Activated CD4-positive, alpha-beta T cell treated with anti-CD3 and anti-CD28 coated beads, Interleukin-2, amount 10 ng/mL, durations not matched to agents 7 days and 5 days (primary cell): ENCODE data around the gene ATP8B3. TPM values are rescaled to one million over a fixed set of nuclear protein-coding genes. Genes with fewer than 3 reads are reported as not detected.
A peak's percentile ranks its signal among the peaks of the same experiment; 100 is the strongest.

Experiments
- CTCF ChIA-PET: fragments of 350-600 bp; sonication (Branson Sonifier 250); formaldehyde crosslinking; loops from one replicate; lab custom pipeline; 2021; ENCODE audit warnings: antibody characterized with exemption; lab: Charles Lee
- POLR2A ChIA-PET: fragments of 350-600 bp; sonication (Branson Sonifier 250); formaldehyde crosslinking; loops from one replicate; lab custom pipeline; 2021; ENCODE audit warnings: antibody characterized with exemption; lab: Charles Lee
- DNase-seq: peaks from one replicate; pipeline ENCODE4 v3.0.0-alpha.2; 2020
- H3K27ac Mint-ChIP-seq: one replicate; pipeline ENCODE4 v1.8.0; 2021; ENCODE audit warnings: mild to moderate bottlenecking, moderate library complexity, mixed read lengths
- H3K27me3 Mint-ChIP-seq: one replicate; pipeline ENCODE4 v1.8.0; 2021; ENCODE audit warnings: mixed read lengths
- H3K36me3 Mint-ChIP-seq: one replicate; pipeline ENCODE4 v1.8.0; 2021; ENCODE audit warnings: low read depth, mixed read lengths
- H3K4me1 Mint-ChIP-seq: one replicate; pipeline ENCODE4 v1.8.0; 2021; ENCODE audit warnings: mixed read lengths
- H3K4me3 Mint-ChIP-seq: one replicate; pipeline ENCODE4 v1.8.0; 2021; ENCODE audit warnings: mild to moderate bottlenecking, moderate library complexity, mixed read lengths
- H3K9me3 Mint-ChIP-seq: one replicate; pipeline ENCODE4 v1.8.0; 2021; ENCODE audit warnings: mixed read lengths
- total RNA-seq, 2 experiments: library from RNA; stranded (reverse); gene quantifications; one replicate each; pipeline ENCODE4 v1.2.3, GENCODE V29; 2021

ATP8B3 gene
- total RNA-seq, 2 experiments from 2014 or later, result 22.2 to 28.8 TPM

- DNase-seq, result no peak
Observed at GRCh38 chr19:1847684-1848398, 35.8 kb upstream of the ATP8B3 start.

GRCh38 chr19:1847348-1847683, 35.2 kb upstream of the ATP8B3 start:
- H3K27ac Mint-ChIP-seq, result peak overlapping the region; percentile 95
- no peaks in the 10 kb centered on the region for H3K27me3 Mint-ChIP-seq
- peaks cover 49% of the 10 kb centered on the region for H3K4me1 Mint-ChIP-seq
- peaks cover 12% of the 10 kb centered on the region for H3K36me3 Mint-ChIP-seq
- peak overlapping the region; percentile 86 for H3K4me3 Mint-ChIP-seq
- CTCF ChIA-PET, result interaction anchor here (0.8 to 2.2 kb wide), 3 partner anchors 9 to 21 kb away, joined by 3 to 9 read pairs (median 5); no protein-coding TSS in a partner anchor
- no peaks in the 10 kb centered on the region for H3K9me3 Mint-ChIP-seq
- POLR2A ChIA-PET, result interaction anchor here (0.6 kb wide), 1 partner anchor 296 kb away, joined by 4 read pairs; no protein-coding TSS in a partner anchor
- no peak for DNase-seq

More at GRCh38 chr19:1847684-1848398, 35.8 kb upstream of the ATP8B3 start:
- Mint-ChIP-seq H3K36me3 (peaks cover 12% of the 10 kb centered on the region), H3K27me3 (no peaks in the 10 kb centered on the region), H3K4me1 (peaks cover 50% of the 10 kb centered on the region), H3K9me3 (no peaks in the 10 kb centered on the region), H3K4me3 (peak overlapping the region; percentile 86), H3K27ac (peak overlapping the region; percentile 95)
- CTCF ChIA-PET, result interaction anchor here (1.4 to 2.2 kb wide), 2 partner anchors 11 to 22 kb away, joined by 5 to 9 read pairs; no protein-coding TSS in a partner anchor
- POLR2A ChIA-PET, result interaction anchor here (0.6 kb wide), 1 partner anchor 295 kb away, joined by 4 read pairs; no protein-coding TSS in a partner anchor

- CTCF ChIA-PET, result interaction anchor here (0.8 to 2.2 kb wide), 3 partner anchors 8 to 20 kb away, joined by 3 to 9 read pairs (median 5); no protein-coding TSS in a partner anchor
- peaks cover 48% of the 10 kb centered on the region for H3K4me1 Mint-ChIP-seq
- POLR2A ChIA-PET, result no interaction called here
Observed at GRCh38 chr19:1846517-1847204, 34.6 kb upstream of the ATP8B3 start.

GRCh38 chr19:1845642-1846041, 33.6 kb upstream of the ATP8B3 start:
- DNase-seq, result no peak
- Mint-ChIP-seq H3K27me3 (no peaks in the 10 kb centered on the region), H3K27ac (no peak overlapping the region), H3K4me3 (peak overlapping the region; percentile 86), H3K9me3 (no peaks in the 10 kb centered on the region), H3K4me1 (peaks cover 48% of the 10 kb centered on the region), H3K36me3 (peaks cover 8% of the 10 kb centered on the region)
- ChIA-PET POLR2A (no interaction called here), CTCF (interaction anchor here (2.2 kb wide), 1 partner anchor 19 kb away, joined by 9 read pairs; no protein-coding TSS in a partner anchor)

More at GRCh38 chr19:1846517-1847204, 34.6 kb upstream of the ATP8B3 start:
- peak overlapping the region; percentile 86 for H3K4me3 Mint-ChIP-seq
- peaks cover 12% of the 10 kb centered on the region for H3K36me3 Mint-ChIP-seq
- H3K9me3 Mint-ChIP-seq, result no peaks in the 10 kb centered on the region
- H3K27me3 Mint-ChIP-seq, result no peaks in the 10 kb centered on the region
- DNase-seq, result no peak
- H3K27ac Mint-ChIP-seq, result peak overlapping the region; percentile 95

- peaks cover 50% of the 10 kb centered on the region for H3K4me1 Mint-ChIP-seq
Observed at GRCh38 chr19:1845125-1845515, 33.0 kb upstream of the ATP8B3 start.

GRCh38 chr19:1844513-1845124, 32.5 kb upstream of the ATP8B3 start:
- Mint-ChIP-seq H3K27ac (peak overlapping the region; percentile 62), H3K36me3 (peaks cover 8% of the 10 kb centered on the region), H3K4me1 (peaks cover 48% of the 10 kb centered on the region), H3K9me3 (no peaks in the 10 kb centered on the region), H3K4me3 (no peak overlapping the region), H3K27me3 (no peaks in the 10 kb centered on the region)
- POLR2A ChIA-PET, result no interaction called here
- CTCF ChIA-PET, result no interaction called here
- DNase-seq, result no peak

More at GRCh38 chr19:1845125-1845515, 33.0 kb upstream of the ATP8B3 start:
- H3K36me3 Mint-ChIP-seq, result peaks cover 8% of the 10 kb centered on the region
- no peak overlapping the region for H3K4me3 Mint-ChIP-seq
- no peaks in the 10 kb centered on the region for H3K27me3 Mint-ChIP-seq
- ChIA-PET CTCF (interaction anchor here (2.2 kb wide), 1 partner anchor 19 kb away, joined by 9 read pairs; no protein-coding TSS in a partner anchor), POLR2A (no interaction called here)
- DNase-seq, result no peak
- no peak overlapping the region for H3K27ac Mint-ChIP-seq
- H3K9me3 Mint-ChIP-seq, result no peaks in the 10 kb centered on the region

- Mint-ChIP-seq H3K4me3 (no peak overlapping the region), H3K9me3 (no peaks in the 10 kb centered on the region), H3K36me3 (peaks cover 8% of the 10 kb centered on the region), H3K27me3 (no peaks in the 10 kb centered on the region), H3K4me1 (peaks cover 45% of the 10 kb centered on the region), H3K27ac (no peak overlapping the region)
- ChIA-PET CTCF (interaction anchor here (1.3 kb wide), 1 partner anchor 9 kb away, joined by 3 read pairs; no protein-coding TSS in a partner anchor), POLR2A (no interaction called here)
- DNase-seq, result no peak
Observed at GRCh38 chr19:1843646-1844394, 31.7 kb upstream of the ATP8B3 start.

GRCh38 chr19:1843116-1843515, 31.0 kb upstream of the ATP8B3 start:
- DNase-seq, result no peak
- Mint-ChIP-seq H3K4me1 (peaks cover 43% of the 10 kb centered on the region), H3K4me3 (no peak overlapping the region), H3K36me3 (peaks cover 8% of the 10 kb centered on the region), H3K27ac (no peak overlapping the region), H3K27me3 (no peaks in the 10 kb centered on the region), H3K9me3 (no peaks in the 10 kb centered on the region)
- POLR2A ChIA-PET, result no interaction called here
- CTCF ChIA-PET, result interaction anchor here (0.6 to 1.3 kb wide), 2 partner anchors 10 to 655 kb away, joined by 3 to 4 read pairs; no protein-coding TSS in a partner anchor

GRCh38 chr19:1841209-1841924, 29.3 kb upstream of the ATP8B3 start:
- H3K4me3 Mint-ChIP-seq, result no peak overlapping the region
- H3K4me1 Mint-ChIP-seq, result peaks cover 31% of the 10 kb centered on the region
- ChIA-PET CTCF (interaction anchor here (1.3 to 4.7 kb wide), 3 partner anchors 7 to 15 kb away, joined by 3 to 31 read pairs (median 8); no protein-coding TSS in a partner anchor), POLR2A (no interaction called here)
- no peaks in the 10 kb centered on the region for H3K27me3 Mint-ChIP-seq
- H3K27ac Mint-ChIP-seq, result no peak overlapping the region
- H3K9me3 Mint-ChIP-seq, result no peaks in the 10 kb centered on the region
- no peak for DNase-seq
- H3K36me3 Mint-ChIP-seq, result peaks cover 4% of the 10 kb centered on the region

GRCh38 chr19:1840541-1841115, 28.6 kb upstream of the ATP8B3 start:
- Mint-ChIP-seq H3K27ac (no peak overlapping the region), H3K27me3 (no peaks in the 10 kb centered on the region), H3K4me3 (no peak overlapping the region), H3K36me3 (peaks cover 2% of the 10 kb centered on the region), H3K9me3 (no peaks in the 10 kb centered on the region), H3K4me1 (peaks cover 24% of the 10 kb centered on the region)
- ChIA-PET POLR2A (no interaction called here), CTCF (interaction anchor here (1.3 to 4.7 kb wide), 2 partner anchors 8 to 14 kb away, joined by 3 to 31 read pairs; no protein-coding TSS in a partner anchor)
- DNase-seq, result no peak
